Erythroblast (primary cell): ENCODE results near the gene TNIP1.

Source experiments
- GATA1 ChIP-seq: IDR thresholded peaks from 2 replicates; pipeline ENCODE4 v1.6.1; 2011; ENCODE audit warnings: low read depth, mild to moderate bottlenecking, control low read depth, low read length, moderate library complexity
- POLR2A ChIP-seq: IDR thresholded peaks from 2 replicates; pipeline ENCODE4 v1.6.1; 2011; ENCODE audit warnings: mild to moderate bottlenecking, low read length

- no peak for TF ChIP-seq POLR2A
- TF ChIP-seq GATA1 = no peak
Measured at GRCh38 chr5:151126199-151126645, 45.4 kb upstream of the TNIP1 start.
